GDM1 (cell line): ENCODE measurements around the gene BAHCC1.
A peak's percentile ranks its signal among the peaks of the same experiment; 100 is the strongest.

Experiments used
- DNase-seq: peaks from one replicate; lab custom pipeline; 2025; lab: John Stamatoyannopoulos, UW

The BAHCC1 gene

DNA sequence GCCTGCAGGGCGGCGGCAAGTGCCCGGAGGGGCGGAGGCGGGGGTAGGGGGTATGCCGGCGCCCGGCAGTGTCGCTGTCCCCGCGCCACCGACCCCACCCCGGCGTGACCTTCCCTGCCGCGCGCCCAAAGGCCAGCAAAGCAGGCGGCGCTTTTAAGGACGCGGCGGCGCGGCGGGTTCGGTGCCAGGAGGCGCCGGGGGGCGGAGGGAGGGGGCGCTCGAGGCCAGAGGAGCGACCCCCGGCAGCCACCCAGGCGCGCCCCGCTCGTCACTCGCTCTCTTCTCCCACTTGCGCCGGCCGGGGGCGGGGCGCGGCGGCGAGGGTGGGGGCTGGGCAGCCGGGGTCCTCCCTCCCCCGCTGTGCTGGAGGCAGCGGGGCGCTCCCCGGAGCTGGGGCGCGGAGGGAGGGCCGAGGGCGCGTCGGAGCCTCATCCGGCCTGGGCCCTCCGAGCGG lies 8.6 kb upstream of the BAHCC1 start:
- DNase-seq, result no peak

DNA sequence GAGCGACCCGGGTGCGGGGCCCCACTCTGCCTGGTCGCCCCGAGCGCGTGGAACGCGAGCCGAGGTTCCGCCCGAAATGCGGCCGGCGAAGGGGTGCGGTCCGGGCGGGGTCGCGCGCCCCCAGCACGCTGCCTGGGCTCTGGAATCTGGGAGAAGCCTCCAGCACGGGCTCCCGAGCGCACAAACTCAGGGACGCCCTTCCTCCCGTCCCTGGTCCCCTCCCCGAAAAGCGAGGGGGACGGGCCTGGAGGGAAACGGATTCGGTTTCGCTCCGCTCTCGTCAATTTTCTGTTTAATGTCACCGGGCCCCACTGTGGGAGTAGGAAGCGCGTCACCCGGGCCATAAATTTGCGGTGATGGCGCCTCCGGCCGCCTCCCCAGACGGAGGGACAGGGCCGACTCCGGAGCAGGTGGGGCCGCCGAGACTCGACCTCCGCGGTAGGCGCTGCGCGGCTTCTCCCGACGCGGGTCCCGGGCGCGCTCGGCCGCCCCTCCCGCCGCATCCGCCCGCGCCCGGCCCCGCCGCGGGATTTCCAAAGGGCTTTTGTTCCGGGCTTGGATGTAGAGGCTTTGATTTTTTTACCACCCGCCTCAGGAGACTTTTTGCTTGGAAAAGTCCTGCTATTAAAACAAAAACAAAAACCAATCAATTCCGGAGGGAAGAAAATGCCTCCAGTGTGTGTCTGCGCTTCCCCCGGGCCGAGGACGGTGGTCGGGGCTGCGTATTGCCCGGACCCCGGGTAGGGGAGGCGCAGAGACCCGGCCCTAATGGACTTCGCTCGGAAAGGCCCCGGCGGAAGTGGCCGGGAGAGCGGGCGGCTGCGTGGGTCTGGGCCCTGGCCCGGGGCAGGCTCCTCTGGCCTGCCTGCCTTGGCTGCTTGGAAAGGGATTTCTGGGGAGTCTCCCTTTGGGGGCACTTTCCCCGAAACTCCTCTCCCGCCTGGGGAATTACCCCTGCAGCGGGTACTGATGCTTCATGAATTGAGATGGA lies 7.9 kb upstream of the BAHCC1 start:
- no peak for DNase-seq

DNA sequence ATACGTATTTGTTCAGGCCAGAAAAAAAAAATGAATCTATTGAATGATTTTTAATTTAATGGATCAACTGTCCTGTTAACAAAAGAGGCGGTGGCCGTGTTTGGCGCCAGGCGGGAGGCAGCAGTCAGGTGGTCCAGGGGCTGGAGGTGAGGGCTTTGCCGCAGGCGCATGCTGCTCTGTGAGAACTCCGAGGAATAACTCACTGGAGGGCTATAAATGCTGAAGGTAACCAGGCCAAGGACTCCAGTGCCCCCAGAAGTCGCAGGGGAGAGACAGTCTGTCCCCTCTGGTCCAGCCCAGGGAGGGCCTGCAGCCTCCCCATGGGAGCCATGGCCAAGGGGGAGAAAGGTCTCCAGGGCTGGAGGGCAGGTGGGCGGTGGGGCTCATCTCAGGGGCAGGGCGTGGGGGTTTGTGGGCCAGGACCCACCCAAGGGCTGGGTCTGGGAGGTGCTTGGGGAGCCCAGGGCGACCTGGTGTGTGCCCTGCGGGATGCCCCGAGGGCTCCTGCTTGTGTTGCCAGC lies 7.1 kb upstream of the BAHCC1 start:
- DNase-seq, result no peak

DNA sequence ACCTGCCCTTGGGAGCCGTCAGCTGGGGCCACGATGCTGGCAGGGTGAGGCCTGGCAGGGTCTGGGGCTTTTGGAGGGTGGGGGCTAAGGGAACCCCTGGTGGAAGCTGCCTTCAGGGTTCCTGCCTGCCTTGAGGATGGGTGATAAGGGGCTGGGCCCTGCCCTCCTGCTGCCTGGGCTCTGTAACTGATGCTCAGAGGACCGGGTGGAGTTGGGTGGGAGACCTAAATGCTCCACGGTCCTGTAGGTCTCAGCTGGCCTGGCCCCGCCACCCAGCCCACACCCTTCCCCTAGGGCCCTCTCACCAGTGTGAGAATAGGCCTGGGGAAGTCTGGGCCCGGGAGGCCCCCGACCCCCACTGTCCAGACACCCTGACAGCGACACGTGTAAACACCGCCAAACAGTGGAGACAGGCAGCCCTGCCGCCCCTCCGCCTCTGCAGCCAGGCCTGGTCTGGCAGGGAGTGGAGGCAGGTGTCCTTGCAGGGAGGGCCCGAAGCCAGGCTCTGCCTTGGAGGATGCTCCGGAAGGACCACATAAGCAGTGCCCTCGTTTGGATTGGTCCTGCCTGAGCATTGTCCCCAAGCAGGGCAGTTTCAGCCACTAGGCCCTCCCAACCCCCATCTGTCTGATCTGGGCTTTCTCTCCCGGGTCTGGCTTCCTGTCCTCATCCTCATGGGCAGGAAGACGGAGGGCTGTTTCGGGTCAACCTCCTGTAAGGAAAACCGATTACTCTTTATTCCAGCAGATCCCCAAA lies 6.5 kb upstream of the BAHCC1 start:
- DNase-seq, result no peak

DNA sequence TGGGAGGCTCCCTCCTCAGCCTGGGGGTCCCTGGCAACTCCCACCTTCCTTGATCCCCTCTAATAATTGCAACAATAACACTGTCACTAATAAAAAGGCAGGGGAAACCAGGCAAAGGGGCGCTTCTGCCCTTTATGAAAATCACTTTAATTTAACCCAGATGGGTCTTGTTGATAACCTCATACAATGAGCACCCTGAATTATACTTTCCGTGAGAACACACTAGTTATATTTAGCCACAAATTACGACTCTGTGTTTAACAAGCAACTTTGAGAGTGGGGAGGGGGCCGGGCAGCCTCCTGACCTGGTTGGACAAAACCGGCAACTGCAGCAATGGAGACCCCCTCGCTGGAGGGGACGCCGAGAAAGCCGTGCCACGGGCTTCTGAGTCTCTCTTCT lies 5.7 kb upstream of the BAHCC1 start:
- no peak for DNase-seq

DNA sequence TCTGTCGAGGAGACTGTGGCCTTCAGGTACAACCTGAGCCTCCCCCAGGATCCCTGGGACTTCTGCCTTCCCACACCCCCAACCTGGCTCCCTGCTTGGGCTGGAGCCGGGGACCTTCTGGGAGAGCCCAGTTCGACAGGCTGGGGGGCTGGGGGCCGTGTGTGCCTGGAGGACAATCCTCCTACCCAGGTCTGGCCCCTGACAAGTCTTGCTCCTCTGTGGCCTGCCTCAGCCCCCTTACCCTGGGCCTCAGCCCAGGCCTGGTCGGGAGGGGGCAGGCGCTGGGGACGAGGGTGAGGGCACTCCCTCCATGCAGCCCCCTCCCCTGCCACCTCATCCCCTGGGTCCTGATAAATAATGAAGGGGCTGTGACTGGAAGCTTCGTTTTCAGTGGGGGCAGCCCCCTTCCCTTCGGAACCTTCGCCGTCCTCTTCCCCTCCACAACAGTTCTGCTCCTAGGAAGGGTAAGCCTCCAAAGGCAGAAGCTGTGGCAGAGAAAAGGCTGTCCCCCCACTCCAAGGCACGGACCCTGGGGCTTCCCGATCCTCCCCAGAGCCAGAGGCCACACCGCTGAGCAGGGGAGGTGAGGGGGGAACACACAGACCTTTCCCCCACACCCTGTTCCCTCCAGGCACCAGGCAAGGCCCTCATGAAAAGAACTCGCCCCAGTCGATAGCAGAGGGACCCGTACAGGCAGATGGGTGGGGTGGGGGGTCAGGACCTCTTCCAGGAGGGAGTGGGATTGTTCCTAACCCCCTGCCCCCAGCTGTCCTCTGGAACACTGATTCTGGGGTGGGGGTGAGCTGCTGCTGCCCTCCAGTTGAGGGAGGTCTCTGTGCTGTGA lies 5.0 kb upstream of the BAHCC1 start:
- DNase-seq, result no peak

DNA sequence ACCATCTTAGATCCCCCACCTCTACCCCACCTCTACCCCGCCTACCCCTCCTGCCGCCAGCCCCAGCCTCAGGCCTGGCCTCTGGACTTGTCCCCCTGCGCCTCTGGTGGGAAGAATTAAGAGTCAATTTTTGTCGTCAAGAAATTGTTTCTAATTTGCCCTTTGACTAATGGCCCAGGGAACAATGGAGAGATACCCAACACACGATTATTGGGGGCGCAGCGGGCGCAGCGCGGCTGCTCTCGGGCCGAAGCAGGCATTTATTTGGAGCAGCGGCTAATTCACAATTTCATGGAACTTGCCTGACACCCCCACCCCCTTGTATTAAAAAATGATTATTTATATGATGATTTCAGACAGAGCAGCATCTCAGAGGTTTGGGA lies 4.4 kb upstream of the BAHCC1 start:
- DNase-seq, result no peak

DNA sequence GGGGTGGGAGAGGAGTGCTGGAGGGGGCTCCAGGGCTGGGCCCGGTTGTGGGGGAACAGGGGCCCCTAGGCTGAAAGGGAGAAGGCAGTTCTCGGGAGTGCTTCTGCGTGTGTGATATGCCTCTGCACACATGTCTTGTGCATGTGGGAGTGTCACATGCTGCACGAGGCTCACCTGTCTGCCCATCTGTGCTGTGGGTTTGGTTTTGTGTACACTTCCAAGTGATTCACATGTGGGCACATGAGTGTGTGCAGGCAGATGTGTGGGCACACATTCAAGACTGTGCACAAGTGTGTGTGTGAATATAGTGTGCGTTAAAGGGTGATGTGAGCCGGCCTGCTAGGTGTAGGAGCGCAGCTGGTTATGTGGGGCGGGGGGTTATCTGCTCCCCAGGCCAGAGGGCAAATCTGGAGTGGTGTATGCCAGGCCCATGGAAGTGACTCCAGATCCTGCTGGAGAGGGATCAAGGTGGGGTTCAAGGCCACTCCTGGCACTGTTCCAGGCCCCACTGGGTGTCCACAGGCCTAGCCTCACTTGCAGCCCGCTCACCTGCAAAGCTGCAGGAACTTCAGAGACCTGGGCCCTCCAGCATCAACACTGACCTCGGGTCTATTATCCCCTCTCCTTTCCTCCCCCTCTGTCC lies 3.8 kb upstream of the BAHCC1 start:
- no peak for DNase-seq

DNA sequence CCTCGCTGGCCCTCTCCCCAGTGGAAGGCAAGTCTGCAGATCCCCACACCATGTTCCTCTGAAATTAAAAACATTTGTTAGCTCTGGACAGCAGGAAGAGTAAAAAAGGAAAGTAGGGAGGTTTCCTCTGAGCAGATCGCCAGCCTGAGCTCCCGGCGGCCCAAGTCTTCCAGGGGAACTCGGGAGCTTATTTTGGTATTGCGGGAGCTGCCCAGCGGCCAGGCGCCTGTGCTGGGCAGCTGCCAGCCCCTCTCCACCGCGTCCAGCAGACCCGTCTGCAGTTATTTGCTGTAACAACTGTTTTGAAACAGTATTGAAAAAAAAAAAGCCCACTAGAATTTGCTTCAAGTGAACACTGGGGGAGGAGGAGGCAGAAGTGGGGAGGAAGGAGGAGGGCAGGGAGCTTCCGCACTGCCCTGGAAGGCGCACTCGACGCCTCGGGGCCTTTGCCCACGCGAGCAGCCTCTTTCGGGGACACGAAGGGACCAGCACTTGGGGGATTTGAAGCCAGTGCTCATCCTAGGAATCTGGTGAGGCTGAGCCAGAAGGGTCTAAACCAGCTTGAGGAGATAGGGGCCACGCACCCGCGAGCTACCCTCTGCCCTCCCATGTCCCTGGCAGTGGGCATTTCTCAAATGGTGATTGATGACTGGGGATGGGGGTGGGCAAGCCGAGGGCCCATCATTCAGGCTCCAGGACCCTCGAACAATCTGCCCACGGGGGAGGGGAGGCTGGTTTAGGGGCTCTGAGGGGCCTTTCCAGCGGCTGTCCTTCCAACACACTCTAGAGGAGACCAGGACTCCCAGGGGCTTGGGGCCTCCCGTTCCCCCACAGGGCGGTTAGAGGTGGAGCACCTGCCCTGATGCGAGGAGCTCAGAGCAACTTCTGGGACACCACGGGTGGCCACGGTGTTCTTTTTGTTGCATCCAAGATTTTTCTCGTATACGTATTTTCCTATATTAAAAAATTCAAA lies 3.0 kb upstream of the BAHCC1 start:
- no peak for DNase-seq

DNA sequence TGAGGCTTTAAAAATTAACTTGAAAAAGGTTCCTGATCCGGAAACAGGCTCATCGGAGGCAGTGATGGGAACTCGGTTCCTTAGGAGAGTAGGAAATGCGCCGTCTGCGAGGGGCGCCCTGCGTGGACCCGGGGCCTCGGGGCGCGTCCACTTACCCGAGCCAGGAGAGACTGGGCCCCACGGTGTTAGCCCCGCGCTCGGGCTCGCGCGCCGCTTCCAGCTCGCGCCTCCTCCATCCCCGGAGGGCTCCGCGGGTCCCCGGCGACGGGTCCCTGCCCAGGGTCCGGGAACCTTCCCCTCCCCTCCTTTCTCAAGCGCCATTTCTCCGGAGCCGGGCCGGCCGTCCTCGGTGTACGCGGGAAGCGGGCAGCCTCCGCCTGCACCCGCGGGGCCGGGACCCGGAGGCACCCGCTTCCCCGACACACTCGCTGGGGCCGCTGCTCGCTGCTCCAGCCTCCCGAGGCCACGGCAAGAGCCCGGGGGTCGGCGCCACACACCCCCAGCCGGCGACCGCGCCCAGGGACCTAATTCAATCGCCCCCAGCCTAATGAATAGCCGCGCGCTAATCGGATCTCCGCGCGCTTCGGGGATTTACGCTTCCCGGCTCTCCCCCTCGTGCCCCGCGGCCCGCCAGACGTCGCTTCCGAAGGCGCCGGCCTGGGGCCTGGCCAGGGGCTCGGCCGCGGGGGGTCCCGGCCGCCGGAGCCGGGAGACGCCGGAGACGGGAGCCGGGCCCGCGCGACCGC lies 2.2 kb upstream of the BAHCC1 start:
- no peak for DNase-seq

DNA sequence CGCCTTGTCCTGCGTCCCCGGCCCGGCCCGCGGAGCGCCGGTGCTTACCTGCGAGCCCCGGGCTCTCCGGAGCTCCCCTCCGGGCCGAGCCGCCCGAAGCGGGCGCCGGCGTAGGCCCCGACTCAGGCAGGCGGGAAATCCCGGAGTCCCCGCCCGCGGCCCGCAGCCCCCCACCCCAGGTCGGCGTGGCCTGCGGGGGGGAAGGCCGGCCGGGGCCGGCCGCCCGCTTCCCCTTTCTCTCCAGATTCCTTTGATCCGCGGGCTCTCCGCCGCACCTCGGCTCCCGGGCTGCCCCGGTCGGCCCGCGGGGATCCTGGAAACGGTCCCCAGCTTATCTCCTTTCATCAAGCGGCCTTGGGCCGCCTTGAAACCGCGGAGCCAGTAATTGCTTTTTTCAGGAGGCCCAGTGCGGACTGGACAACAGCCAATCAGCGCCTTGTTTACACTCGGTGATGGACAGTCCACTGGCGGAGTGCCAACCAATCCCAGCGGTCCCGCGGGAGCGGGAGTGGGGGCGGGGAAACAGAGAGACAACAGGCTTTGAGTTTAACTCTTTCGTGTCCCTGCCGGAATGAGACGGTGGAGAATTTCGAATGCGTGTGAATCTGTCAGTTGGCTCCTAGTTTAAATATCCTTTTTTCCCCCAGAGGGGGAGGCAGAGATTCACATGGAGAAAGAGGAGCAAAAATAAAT lies 1.4 kb upstream of the BAHCC1 start:
- peak; percentile 97 for DNase-seq

DNA sequence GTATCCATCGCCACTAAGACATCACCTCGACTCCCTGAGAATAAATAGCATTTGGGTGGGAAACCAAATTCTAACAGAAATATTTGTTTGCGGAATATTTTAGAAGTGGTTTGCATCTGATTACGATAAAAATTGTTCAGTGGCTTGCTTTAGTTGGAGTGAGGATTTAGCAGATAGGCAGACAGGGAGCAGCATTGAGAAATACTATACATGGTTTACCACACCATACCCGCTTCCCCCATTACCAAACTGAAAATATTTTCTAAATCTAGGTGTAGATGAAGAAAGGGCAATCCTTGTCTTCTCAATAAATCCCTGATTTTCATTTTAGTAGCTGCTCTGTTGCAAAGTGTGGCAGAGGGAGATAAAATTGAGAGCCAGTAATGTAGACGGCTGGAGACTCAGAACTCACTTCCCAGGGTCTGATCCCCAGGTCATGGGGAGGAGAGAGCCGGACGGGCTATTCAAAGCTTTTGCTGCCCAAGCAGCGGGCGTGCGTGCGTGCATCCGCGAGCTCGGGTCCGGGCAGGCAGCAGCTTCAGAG lies 808 bp upstream of the BAHCC1 start:
- no peak for DNase-seq

DNA sequence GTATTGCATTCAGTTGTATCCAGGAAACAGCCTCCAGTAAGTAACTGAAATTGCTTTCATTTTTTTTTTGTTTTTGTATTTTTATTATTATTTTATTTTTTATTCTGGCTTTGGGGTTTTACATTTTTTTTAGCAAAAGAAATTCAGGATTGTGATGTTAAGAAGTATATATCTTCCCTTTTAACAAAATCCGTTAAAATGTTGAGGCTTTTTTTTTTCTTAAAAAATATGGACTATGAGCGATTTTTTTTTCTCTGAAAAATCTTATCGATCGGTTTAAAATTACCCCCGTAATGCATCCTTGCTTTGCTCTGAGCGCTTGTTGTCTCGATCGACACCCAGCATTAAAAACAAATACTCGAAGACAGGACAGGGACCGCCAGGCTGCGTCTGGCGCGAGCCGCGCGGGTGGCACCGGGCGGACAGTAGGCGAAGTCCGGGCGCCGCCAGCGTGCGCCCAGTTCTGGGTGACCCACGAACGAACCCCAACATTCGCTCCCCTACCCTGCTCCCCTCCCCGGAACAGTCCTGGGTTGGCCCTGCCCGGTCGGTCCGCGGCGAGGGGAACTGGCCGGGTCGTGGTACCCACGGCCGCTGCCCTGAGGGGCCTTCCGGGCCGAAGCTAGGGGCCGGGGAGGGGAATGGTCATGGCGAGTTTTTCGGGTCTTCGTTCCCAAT lies 482 bp downstream of the BAHCC1 start:
- no peak for DNase-seq

DNA sequence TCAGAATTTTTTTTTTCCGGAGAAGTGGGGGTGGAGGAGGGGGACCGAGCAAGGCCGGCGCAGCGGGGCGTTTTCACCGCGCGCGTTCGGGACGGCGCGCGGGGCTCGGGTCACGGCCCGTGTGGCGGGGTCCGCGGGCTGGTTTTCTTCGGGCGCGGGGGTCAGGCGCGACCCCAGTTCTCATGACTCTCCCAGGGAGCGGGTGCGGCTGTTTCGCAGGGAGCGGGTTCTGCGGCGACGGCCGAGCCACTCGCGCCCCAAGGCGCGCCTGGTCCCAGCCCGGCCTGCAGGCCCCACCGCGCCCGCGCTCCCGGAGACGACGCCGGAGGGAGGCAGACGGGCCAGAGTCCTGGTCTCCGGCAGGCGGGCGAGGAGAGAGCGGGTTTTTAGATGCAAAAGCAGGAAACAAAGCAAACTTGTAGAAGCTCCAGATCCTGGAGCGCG lies 1.0 kb downstream of the BAHCC1 start:
- DNase-seq, result no peak

DNA sequence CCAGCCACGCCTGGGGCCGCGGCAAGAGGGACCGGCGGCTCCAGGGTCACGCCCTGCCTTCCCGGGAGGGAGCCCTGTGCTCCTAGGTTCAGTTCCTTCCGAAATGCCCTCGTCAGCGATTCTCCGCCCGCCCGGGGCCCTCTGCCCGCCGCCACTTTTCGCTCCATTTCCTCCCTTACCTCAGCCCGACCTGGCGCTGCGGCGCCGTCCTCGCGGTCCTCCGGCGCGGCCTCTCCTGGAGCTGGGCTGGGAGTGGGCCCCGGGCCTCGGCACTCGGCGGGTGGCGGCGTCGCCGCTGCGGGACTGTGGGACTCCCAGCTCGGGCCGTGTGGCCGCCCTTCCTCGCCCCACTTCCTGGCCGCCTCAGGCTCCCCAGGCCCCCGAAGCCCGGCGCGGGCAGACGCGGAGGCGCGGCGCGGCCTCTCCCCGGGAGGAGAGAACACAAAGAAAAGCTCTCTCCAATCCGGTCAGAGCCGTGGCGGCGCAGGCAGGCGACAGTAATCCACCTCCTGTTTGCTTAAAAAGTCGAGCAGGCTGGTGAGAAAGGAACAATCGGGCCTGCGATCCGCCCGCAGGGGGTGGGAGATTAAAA lies 1.6 kb downstream of the BAHCC1 start:
- peak; percentile 60 for DNase-seq

DNA sequence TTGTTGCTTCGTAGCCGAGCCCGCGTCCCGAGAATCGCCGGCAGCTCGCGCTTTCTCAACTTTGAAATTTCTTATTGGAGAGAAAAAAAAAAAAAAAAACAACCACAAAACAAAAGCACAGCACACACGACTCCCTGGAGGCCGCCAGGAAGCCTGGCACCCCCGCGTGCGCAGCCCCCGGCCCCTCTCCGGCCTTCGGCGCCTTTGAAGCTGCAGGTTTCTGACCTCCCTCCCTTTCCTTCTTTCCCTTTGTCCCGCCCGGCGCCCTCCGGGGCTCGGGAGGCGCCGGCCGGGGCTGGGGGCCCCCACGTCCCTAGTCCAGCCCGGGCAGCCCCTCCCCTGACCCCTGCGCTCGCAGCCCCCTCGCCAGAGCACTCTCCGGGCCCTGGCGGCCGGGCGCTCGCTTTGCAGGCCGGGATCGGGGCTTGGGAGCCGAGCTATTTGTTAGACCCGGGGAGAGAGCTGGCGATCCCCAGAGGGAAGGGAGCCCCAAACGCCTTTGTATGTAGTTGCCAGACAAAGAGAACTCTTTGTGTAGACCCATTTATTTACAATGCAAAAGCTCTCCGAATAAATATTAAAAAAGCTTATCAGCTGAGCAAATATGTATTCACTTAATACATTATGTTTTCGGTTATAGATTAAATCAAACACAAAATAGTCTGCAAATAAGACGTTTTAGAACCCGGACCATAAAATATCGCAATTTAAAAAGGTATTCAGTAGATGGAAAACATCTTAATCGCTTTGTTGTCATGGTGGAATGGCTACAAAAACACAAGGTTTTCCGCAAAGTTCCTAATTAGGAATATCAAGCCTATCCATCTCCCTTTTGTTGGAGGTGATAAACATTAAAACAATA lies 2.3 kb downstream of the BAHCC1 start:
- DNase-seq, result no peak
